HG03095 (cell line): ENCODE measurements around the gene FAF2.
"Not testable (repeated sequence)": the region's sequence is repeated elsewhere in the genome, so short reads cannot be mapped to it uniquely, and the experiment has no call there.

Experiments used
- ATAC-seq: cut with Tn5 transposase; IDR thresholded peaks from one replicate; pipeline ENCODE4 v1.9.1; 2021; ENCODE audit warnings: moderate library complexity; ENCODE audit not compliant: unreplicated experiment

Gene FAF2

DNA sequence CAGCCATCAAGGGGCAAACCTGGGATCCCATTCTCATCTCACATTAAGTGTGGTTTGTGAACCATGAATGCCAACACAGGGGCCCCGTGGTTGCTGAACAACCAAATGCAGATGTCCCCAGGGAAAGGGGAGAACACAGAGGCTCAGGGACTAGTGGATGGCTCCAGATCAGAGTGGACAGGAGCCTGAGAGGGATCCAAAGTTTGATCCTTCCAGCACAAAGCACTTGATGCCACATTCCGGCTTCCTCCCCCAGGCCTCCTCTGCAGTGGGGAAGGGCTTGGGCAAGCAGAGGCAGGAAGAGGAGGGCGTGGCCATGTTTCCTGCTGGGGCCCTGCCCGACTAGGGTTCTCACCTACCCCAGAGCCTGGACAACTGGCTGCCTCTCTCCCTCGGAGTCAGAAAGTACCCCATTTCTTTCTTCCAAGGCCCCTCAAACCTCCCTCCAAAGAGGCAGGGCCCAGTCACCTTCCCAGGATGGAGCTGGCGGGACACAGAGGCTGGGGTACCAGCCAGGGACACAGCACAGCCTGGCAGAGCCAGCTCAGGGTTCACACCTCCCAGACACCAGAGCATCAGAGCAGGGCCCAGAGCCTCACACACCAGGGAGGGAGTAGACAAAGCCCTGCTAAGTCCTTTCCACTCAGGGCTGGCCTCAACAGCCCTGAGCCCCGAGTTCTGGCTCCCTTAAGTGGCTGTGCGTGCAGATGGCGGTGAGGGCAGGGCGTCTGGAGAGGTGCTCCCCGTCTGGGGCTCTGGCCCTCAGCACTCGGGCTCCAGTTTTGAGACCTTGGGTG lies 93.4 kb downstream of the FAF2 start:
- ATAC-seq: no peak

DNA sequence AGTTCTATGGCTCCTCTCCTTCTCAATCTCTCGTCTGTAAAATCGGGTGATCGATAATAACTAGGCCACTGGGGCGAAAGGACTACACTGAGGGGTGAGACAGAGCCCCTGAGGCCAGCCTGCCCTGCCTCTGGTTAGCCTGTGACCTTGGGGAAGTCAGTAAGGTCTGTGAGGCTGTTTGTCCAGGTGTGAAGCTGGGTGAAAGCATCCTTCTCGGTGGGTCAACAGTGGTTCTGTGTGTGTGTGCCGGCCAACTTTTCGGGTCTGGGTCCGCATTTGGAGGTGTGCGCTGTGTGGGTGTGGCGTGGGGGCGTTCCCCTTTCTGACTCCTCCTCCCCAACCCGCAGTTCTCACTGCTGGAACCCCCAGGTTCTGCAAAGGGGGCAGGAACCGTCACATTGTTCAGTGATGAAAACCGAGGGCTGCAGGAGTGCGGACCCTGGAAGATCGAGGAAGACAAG lies 94.0 kb downstream of the FAF2 start:
- no peak for ATAC-seq

DNA sequence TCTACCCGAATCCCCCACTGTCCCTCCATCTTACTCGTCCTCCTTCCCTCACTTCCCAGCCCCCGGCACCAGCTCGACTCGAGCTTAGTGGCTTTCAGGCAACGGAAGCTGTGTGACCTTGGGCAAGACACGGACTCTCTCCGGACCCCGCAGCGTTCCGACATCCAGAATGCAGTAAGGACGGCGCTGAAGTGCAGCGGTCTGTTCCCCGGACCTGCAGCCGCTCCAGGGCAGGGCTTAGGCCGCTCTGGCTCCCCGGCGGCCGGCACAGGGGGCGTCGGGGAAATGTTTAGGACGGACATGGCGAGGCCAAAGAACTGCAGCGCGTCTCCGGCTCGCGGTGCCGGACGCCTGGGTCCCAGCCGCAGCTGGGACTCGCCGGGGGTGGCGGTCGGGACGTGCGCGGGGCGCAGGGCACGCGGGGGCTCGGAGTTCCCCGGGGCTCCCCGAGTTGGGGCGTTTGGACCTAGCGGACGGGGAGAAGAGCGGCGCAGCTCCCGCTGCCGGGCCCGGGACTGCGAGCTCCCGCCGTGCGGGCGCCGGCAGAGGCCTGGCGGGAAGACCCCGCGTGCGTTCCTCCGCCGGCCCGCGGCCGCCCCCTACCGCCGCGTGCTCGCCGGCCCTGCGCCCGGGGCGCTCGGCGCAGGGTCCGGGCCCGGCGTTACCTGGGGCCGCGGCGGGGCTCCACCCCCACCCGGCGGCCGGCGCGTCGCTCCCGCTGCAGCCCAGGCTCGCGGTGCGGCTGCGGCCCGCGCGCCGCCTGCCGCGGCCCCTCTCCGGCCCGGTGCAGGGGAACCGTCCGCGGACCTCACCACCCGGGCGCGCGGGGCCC lies 94.6 kb downstream of the FAF2 start:
- ATAC-seq: peak; percentile 50

DNA sequence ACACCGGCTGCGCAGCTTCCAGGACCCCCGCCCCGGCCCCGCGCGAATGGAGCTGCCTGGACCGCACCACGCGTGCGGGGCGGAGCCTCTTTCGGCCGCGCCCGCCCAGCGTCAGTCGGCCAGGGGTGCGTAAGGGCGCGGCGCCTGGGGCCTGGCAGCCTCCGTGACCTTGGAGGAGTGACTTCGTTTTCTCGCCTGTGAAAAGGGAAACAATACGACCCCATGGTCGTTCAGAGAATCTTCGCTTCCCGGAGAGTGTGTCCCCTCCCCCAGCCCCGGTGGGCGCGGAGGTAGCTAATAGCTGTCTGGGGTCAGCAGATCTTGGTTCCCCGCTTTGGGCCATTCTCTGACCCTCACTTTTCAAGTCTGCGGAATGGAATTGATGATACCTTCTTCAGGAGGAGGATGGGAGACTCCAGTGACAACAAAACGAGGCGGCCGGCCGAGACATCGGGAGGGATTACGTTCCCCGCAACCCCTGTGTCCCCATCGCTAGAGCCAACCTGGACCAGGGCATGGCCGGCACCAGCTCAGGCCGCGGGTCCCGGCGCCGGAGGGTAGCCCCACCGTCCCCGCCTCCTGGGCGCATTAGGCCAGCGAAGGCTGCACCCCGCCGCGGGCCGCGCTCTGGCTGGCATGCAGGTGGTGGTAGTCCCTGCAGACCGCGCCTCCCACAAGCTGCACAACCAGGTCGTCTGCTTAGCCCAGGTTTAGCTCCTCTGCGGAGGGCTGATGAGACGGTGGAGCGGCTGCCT lies 95.4 kb downstream of the FAF2 start:
- ATAC-seq: peak; percentile 71

DNA sequence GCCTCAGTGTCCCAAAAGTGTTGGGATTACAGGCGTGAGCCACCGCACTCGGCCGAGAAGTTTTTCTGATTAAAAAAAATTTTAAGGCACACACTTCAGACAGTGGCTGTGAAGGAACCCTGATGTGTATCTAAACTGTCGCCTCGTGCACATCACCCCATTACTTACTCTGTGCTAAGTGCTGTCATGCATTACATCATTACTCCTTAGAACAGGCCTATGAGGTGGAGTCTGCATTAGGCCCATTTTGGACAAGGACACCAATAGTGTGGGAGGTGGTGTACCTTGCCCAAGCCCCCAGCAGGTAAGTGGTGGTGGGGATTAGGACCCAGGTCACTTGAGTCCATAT lies 97.2 kb downstream of the FAF2 start:
- ATAC-seq: no peak

DNA sequence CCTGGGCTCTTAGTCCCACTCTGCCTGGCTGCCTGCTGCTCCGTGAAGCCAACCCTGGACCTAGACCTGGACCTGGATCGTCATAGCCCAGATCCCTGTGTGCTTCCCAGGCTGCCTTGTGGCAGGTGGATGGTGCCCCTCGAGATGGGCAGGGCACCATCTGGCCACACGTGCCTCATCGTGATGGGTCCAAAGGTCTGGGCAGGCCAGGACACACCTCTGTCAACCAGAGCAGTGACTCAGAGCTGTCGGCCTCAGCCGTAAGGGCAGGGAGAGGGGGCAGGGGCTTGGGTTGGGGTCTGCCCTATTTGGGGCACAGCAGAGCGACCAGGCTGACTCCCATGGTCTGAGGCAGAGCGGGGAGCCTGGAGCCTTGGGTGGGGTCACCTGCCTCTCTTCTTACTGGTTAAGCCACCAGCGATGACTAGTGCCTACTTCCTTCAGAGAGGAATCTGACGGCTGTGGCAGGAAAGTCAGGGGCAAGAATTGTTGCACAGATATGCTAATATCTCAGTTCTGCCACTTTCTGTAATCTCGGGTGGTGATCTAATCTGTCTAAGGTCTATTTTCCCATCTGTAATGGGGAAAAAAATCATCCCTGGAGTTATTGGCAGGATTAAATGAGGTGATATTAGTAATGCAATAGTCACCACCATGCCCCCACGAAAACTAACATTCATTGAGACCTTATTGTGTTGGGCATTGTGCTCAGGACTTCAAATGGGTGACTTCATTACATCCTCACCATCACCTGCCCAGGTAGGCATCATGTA lies 97.7 kb downstream of the FAF2 start:
- ATAC-seq: no peak

DNA sequence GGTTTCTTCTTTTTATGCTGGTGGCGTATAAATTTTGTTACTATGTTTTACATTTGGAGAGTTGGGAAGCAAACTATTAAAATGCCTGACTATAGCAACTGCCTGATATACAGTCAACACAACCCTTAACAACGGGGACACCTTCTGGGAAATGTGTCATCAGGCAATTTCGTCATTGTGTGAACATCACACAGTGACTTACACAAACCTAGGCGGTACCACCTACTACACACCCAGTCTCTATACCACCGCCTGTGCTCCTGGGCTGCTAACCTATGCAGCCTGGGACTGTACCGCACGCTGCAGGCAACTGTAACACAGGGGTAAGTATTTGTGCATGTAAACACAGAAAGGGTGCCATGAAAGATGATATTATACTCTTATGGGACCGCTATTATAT lies 99.6 kb downstream of the FAF2 start:
- ATAC-seq: no peak

DNA sequence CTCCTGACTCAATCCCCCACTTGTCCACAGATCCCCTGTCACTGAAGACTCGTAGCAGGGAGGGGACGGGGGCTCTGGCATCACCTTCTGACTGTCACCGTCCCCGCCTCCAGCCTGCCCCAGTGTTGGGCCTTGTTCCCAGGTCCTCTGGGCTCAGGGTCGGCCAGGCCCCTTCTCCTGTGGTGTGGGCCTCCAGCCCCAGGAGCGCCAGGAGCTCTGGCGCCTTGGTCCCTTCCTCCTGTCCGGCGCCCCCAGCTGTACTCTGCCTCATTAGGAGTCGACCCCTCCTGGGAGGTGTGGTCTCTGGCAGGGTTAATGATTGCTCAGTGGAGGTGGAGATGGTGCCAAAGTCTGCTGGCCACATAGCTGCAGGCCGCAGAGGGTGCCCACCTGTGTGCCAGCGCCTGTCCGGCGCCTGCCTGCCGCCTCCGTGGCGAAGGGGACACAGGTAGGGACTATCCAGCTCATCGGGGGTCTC lies 100.8 kb downstream of the FAF2 start, which contains the start of gene CDHR2:
CDHR2 (plus strand) TSS at position 376 of the 478 bp plus-strand sequence. CDS start 16,011 bp downstream, outside the sequence.
- no peak for ATAC-seq

DNA sequence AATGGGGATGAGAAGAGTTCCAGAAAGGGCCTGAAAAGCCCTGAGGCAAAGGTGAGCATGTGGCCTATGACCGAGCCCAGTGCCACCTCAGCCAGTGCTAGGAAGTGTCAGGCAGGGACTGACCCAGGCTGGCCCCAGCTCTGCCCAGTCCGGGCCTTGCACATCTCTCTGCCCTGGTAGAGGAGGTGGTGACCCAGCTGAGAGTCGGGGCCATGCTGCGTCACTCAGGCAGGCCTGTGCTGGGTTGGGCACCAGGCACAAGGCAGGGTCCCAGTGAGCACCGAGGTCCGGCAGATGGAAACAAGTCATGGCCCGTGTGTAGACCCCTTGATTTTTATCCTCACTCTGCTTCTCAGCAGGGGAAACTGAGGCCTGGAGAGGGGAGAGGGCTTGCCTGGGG lies 101.7 kb downstream of the FAF2 start:
- no peak for ATAC-seq

DNA sequence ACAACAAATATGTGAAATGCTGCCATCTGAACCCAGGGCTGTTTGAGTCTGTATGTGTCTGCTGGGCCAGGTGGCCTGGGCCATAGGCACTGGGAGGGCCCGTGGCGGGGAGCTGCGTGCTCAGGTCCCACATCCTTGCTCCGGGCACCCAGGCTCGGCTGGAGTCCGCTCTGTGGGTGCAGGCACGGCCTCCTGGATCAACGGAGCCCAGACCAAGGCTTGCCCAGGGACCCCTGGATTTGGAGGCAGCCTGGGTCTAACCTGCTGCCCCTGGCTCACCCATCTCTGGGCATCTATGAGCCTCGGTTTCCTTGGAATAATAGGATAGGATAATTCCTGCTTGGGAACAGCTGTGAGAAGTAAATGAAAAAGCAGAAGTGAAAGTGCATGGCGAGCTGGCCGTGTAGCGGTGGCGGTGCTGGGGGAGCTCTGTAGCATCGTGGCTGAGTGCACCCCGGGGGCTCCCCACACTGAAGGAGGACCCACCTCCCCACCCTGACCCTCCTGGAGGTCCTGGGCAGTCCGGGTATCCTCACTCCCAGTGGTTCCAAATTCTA lies 102.2 kb downstream of the FAF2 start:
- no peak for ATAC-seq

DNA sequence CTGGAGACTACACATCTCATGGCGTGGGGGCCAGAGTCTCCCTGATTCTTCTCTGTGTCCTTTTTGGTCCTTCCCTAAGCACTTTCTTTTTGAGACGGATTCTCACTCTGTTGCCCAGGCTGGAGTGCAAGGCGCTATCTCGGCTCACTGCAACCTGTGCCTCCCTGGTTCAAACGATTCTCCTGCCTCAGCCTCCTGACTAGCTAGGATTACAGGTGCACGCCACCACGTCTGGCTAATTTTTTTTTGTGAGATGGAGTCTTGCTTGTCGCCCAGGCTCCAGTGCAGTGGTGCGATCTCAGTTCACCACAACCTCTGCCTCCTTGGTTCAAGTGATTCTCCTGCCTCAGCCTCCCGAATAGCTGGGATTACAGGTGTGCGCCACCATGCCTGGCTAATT lies 102.8 kb downstream of the FAF2 start:
- ATAC-seq: not testable (repeated sequence)

DNA sequence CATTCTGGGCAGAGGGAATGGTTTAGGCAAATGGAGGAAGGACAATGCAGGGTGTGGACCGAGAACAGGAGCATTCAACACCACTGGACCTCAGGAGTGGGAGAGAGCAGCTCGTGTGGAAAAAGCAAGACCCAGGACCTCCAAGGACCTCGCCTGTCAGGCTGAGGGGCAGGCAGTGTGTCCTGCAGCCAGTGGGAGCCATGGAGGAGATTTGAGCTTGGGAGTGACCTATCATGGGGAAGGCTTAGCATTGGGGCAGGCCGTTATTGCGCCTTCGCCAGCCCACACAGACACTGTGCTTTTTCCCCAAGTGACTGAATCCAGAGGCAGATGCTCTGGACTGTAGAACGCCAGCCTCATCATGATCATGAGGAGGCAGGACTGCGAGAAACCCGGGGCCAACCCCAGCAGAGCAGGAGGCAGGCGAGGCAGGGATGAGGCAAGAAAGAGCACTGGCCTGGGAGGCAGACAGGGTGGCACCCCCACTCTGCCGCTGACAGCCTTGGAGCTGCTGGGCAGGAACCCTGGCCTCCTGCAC lies 104.2 kb downstream of the FAF2 start:
- ATAC-seq: no peak

DNA sequence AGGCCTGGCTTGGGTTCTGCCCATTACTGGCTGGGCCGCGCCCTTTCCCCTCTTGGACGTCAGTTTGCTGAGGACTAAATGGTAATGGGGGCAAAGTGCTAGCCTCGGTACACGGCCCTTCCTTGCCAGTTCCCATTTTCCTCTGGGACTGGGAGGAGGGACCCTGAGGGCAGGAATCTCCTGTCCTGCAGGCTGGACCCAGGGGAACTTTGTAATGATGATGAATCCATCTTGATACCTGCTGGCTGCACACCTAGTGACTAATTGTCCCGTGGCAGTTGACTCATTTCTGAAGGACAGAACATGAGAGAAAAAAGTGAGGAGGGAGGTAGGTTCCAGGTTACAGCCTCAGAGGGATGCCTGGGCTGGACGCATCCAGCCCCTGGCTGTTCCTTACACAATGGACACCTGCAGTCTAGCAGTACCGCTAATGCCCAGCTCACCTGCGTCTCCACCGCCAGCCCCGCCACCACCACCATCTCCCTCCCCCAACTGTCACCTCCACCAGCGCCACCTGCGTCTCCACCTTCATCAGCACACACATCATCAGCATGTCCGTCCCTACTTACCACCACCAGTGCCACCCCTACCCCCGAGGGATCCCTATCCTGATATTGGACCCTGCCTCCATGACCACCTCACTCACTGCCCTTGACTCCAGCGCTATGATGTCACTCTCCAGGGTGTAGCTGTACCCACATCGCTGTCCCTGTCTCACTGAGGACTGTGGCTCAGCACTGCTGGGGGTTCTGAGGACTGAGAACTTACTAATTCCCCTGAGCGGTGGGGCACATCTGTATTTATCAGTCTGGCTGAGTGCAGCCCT lies 105.3 kb downstream of the FAF2 start:
- ATAC-seq: no peak

DNA sequence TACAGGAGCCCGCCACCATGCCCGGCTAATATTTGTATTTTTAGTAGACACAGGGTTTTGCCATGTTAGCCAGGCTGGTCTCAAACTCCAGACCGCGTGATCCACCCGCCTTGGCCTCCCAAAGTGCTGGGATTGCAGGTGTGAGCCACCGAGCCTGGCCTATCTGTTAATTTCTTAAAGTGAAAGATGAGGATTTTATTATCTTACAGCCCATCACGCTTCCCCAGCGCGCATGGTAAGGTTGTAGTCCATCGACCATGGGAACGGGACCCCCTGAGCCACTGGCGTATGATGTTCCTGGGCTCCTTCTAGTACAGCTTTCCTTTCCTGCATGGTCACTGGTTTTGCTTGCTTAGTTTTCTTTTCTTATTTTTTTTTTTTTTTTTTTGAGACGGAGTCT lies 109.7 kb downstream of the FAF2 start:
- no peak for ATAC-seq
